ENCODE data around the gene ACSF2.
"Not testable (repeated sequence)": the region's sequence is repeated elsewhere in the genome, so short reads cannot be mapped to it uniquely, and the experiment has no call there.

Gene ACSF2

DNA sequence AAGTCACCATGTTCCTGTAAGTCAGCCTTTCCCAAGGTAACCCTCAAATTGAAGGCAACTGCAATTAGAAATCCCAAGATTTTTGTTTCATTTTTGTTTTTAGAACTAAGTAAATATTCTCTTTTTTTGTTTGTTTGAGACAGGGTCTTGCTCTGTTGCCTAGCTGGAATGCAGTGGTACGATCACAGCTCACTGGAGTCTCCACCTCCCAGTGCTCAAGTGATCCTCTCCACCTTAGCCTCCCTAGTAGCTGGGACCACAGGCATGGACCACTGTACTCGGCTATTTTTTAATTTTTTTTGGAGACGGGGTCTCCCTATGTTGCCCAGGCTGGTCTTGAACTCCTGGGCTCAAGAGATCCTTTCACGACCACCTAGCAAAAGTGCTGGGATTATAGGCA is 18.1 kb upstream of the ACSF2 start:
- DNase-seq: no peak

- no peak for DNase-seq
Measured at GRCh38 chr17:50412188-50412732, 13.8 kb upstream of the ACSF2 start.

DNA sequence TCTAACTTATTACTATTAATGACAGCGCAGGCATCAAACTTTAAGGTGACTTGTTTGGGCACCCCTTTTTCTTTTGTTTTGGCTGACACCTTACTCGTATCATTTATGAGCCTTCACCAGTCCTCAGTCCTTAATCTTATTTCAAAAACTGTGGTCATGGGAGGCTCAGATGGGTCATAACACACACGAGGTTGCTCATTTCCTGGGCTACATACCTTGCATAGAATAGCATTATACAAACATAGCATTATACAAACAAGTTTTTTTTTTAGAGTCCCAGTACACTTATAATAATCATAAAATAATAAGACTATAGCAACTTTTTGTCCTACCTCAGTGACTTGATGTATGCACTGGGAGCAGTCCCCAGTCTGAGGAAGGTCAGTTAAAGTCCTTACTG is 11.2 kb upstream of the ACSF2 start:
- no peak for DNase-seq

DNA sequence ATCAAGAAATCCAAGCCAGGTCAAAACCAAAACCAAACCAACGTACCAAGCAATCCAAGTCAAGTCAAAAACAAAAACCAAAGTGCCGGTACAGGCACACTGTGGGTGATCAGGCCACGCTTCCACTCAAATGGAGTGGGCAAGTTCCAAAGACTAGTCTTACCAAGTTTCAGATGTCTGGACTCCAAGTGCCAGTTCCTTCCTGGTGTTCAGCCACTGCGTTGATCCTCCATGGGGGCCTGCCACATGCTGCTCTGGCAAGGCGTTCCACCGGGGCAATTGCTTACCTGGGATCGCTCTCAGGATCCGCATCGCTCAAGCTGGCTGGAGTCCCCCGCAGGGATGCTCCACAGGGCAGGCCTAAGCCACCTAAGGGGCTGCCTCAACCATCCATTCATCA is 6.4 kb upstream of the ACSF2 start:
- not testable (repeated sequence) for DNase-seq

DNA sequence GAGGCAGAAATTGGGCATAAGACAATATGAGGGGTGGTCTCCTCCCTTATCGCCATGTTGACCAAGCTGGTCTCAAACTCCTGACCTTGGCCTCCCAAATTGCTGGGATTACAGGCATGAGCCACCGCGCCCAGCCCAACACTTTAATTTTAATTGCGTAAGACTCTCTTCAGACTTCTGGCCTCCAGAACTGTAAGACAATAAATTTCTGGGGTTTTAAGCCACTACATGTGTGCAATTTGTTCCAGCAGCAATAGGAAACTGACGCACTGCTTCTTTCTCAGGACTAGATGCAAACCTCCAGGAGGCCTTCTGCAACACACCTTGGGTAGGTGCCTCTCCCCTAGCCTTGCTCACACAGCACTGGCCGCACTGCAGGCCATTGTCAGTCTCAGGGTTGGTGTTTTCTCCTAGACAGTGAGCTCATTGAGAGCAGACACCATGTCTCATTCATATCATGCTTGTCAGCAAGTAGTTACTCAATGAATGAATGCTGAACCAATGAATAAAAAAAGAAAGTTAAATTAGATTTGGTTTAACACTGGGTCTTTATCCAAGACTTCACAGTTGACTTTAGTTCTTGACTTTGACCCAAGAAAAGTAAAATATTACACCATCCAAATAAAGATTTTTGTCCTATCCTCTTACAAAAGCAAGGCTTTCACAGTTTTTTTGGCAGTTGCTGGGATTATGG is 5.5 kb upstream of the ACSF2 start:
- peak; percentile 25 for DNase-seq

DNA sequence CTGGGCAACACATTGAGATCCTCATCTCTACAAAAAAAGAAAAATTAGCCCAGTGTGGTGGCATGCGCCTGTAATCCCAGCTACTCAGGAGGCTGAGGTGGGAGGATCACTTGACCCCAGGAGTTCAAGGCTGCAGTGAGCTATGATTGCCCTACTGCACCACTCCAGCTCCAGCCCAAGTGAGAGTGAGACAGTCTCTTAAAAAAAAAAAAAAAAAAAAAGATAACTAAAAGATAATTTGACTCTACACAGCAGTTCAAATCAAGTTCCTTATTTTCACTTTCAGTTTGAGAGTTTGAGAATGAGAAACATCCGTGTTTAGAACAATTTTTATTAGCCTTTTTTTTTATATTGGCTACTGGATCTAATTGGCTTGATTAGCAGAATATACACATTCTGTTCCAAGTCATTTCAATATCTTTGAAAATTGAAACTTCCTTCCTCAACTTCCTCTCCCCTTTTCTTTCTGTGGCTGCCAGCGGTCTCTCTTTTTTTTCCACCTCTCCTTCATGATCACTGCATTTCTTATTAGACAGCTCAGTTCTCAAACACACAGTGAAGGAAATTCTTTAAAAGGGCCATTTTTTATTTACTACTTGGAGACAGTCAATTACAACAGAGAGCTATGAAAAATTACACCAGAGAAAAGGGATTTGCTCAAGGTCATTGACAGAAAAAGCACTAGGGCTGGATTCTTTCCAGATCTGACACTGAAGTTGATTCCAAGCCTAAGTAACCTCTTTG is 4.5 kb upstream of the ACSF2 start:
- peak; percentile 15 for DNase-seq

DNA sequence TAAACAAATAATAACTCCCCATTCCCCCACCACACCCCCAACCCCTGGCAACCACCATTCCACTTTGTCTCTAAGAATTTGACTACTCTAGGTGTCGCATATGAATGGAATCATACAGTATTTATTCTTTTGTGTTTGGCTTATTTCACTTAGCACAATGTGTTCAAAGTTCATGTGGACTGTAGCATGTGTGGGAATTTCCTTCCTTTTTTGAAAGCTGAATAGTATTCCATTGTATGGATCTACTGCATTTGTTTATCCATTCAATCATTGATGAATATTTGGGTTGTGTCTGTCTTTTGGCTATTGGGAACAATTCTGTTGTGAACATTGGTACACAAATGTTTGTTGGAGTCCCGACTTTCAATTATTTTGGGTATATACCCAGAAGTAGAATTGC is 3.3 kb upstream of the ACSF2 start:
- DNase-seq: no peak

GRCh38 chr17:50423553-50424159 is 2.4 kb upstream of the ACSF2 start:
- peak; percentile 99 for DNase-seq

GRCh38 chr17:50424246-50424995 is 1.6 kb upstream of the ACSF2 start:
- DNase-seq: no peak

DNA sequence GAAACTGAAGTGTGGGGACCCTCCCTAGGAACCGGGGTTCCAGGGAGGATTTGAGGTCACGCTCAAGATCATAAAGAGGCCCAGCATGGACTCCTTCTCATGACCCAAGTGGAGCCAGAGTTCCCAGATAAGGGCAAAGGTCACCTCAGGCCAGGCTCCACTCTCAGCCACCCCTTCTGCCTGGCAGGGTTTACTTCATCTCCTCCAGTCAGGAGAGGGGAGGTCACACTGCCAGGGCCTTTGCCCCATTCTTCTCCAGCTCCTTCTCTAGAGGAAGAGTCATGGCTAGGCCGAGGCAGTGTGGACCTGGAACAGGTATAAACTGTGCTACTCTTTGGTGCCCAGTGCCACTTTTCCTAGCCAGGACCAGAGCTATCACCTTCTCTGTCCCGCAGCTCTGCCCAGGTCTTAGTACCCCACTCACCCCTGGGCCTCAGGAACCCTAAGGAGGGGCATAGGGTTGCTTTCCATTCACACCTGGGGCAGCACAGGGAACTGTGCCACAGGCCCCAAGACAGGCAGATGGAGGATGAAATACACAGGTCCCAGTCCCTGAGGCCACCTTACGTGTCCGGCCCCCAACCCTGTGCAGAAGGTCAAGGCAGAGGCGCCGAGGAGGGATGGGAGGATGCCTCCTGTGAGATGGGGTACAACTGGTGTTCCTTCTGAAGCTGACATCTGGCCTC is 879 bp upstream of the ACSF2 start:
- DNase-seq: no peak

GRCh38 chr17:50426472-50426782 is 409 bp downstream of the ACSF2 start:
- DNase-seq: no peak

- peak; percentile 31 for DNase-seq
Measured at GRCh38 chr17:50426814-50427787, 1.1 kb downstream of the ACSF2 start.

DNA sequence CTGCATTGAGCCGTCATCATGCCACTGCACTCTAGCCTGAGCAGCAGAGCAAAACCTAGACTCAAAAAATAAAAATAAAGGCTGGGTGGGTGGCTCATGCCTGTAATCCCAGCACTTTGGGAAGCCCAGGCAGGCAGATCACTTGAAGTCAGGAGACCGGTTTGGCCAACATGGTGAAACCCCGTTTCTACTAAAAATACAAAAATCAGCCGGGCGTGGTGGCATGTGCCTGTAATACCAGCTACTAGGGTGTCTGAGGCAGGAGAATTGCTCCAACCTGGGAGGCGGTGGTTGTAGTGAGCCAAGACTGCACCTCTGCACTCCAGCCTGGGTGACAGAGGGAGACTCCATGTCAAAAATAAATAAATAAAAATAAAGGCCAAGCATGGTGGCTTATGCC is 2.1 kb downstream of the ACSF2 start:
- DNase-seq: not testable (repeated sequence)

DNA sequence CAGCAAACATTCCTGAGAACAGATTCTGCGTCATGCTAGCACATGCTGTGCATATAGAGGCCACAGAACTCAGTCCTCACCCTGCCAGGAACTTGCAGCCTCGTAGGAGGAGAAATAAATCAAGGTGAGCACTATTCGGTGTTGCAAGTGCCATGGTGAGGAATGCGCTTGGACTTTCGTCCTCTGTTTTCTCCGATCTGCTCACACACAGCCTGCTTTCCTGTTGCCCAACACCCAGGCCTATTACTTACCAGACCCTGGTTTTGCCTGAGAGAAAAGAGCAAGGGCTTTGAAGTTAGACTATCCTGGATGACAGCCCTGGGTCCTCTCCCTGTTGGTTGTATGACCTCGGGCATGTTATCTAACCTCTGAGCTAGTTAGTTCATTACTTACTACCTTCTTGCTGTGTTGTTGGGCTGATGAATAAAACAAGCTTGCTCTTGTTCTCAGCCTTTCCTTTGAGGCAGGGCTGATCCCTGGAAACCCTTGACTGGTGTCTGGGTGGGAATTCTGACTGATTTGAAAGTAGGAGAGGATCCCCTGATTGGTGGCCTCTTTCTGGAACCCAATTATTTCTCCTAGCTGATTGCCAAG is 2.9 kb downstream of the ACSF2 start:
- no peak for DNase-seq

DNA sequence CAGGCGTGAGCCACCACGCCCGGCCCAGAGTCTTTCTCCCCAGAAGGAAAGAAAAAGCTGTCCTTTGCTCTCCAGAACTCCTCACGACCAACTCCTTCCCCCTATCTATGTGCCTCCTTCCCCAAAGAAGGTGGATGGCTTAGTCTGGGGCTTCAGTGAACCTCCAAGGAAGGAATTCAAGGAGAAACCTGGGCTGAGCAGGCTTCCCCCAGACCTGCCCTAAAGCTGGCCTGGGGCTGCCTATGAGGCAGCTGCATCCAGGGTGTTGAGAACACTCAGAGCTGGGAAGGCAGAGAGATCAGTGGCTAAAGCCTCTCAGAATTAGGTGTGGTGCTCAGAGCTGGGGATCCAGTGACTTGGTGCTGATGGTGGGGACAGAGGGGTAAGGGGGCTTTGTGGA is 3.8 kb downstream of the ACSF2 start:
- no peak for DNase-seq

DNA sequence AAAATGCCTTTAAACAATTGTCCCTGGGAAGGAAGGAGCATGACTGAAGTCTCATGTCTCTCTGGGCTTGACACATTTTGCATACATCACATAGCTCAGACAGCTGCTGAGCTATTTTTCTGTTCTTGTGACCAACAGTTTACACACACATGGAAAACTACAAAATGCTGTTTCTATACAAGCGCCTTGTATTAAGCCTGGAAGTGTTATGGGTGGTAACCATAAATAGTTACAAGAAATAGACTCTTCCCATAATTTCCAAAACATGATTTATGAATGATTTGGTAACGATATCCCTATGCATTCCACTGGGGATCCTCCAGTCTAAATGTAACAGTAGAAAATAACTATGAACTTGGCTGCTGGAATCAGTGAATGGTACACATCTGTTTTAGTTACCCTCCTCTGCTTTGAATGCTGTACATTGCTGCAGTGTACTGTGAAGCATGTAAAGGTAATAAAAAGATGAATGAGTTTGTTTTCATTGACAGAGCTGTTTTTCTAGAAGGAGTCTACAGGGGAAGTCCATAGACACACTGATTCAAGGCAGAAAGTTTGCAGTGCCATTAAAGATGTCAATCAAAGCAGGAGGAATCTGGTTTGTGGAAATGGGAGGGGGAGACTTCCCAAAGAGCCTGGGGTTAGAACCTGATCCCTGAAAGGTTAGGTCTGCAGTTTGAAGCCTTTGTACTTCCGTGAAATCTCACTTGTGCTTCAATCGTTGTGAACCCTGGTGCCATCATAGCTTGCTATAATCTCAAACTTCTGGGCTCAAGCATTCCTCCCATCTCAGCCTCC is 5.0 kb downstream of the ACSF2 start:
- DNase-seq: no peak

DNA sequence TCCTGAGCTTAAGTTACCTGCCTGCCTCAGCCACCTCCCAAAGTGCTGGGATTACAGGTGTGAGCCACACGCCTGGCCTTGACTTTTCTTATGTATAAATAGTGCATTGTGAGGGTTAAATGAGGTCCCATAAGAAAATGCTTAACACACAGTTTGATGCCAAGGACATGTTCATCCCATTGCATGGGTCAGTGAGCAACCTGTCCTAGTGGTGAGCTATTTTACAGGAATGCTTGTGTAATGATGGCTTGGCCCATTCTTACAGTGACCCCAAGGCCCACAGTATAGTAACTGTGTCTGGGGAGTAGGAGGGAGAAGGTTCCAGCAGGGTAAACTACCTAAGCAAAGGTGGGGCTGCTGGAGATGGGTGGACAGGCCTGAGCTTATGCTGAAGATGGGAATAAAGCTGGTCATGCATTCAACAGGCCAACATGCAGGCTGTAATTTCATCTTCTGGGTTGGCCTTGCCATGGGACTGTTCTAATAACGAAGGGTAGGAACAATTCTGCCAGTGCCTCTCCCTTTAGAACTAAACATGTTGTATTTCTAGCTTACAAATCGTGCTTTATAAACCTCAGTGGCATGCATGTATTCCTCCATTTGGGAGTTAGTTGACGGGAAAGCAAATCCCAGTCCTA is 6.2 kb downstream of the ACSF2 start:
- no peak for DNase-seq

- no peak for DNase-seq
Measured at GRCh38 chr17:50437409-50437808, 11.4 kb downstream of the ACSF2 start.

- DNase-seq: no peak
Measured at GRCh38 chr17:50439008-50439407, 13.0 kb downstream of the ACSF2 start.
